Activated naive CD4-positive, alpha-beta T cell treated with Interleukin-2 at 50 U/mL for 16 hours (primary cell): ENCODE data around the gene PMEPA1.

Experiments used
- DNase-seq: peaks from one replicate; pipeline ENCODE4 v3.0.0-alpha.2; 2020

PMEPA1 gene

GRCh38 chr20:57736738-57737347 is 27.0 kb upstream of the PMEPA1 start:
- no peak for DNase-seq

GRCh38 chr20:57735831-57736737 is 26.3 kb upstream of the PMEPA1 start:
- DNase-seq: no peak

- DNase-seq: no peak
Observed at GRCh38 chr20:57734754-57735153, 24.9 kb upstream of the PMEPA1 start.

- DNase-seq: no peak
Observed at GRCh38 chr20:57732226-57732625, 22.4 kb upstream of the PMEPA1 start.

DNA sequence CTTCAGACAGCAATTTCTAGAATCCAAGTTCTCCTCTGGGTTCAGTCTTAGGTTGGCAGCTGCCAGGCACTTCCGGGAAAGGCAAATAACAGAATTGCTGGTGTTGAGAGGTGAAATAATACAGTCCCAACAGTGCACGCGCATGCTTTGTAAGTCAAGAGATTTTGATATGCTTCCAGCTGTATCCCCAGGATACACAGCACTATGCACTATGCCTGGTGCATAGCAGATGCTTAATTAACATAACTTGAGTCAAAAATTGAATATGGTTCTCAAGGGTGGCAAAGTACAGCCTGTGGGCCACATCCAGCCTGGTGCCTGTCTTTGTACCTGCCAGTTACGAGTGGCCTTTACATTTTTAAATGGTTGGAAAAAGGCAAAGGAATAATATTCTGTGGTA is 18.9 kb upstream of the PMEPA1 start:
- no peak for DNase-seq

DNA sequence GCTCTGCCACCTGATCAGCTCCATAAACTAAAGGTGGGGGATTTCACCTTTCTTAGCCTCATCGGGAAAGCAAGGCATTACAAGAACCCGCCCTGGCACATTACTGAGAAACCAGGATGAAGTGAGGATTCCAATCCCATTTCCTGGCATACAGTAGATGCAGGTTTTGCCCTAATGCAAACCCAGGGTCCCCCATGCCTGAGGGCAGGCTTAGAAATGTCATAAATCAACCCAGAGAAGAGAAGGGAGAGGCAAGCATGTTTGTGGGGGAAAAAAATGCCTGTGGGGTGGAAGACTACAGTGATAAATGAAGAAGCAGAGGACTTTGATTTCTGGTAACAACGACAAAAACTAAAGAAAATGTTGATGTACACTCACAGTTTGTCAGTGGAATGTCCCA is 18.0 kb upstream of the PMEPA1 start:
- DNase-seq: no peak

DNA sequence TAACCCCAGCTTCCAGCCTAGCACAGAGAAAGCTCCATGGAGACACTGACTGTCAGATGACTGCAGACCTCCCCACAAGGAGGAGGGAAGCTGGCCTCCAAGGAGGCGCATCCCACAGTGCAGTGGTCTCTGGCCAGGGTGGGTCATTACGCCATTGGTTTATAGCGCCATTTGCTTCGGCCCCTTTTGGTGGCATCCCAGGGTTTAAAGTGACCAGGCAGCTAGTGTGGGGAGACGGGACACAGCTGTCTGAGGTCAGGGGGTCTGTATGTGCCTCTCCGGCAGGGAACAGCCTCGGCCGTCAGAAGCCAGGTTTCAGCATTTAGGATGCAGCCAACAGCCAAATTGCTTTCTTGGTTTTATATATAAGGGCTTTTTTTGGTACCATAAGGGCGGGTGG is 15.8 kb upstream of the PMEPA1 start:
- DNase-seq: no peak

DNA sequence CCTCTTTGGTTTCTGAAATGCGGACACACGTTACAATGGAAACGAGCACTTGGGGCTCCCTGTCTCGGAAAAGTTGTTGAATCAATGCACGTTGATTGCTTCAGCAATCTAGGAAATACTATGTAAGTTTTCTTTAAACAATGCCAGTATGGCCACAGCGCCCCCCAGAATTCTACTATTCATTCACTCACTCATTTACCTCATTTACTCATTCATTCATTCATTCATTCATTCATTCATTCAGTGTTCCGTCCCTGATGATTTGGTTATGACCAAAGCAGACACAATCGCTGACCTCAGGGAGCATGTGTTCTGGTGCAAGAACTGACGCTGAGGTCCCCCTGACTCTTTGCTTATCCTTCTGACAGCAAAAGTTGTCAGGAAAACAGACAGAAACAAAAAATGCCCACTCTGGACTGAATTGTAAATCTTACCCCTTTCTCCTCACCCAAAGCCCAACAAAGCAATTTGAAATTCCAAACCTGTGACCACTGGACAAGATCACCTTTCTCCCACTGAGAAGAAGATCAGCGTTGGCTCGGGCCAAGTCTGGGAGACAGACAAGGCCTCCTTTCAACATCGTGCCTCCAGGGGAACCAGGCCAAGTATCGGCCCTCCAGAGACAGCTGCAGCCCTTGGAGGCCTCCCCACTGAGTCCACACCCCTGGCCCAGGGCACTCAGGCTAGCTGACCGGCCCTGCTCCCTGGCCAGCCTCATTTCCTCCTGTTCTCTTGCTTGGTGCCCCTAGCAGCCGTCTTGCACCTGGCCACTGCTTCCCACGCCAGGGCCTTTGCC is 15.0 kb upstream of the PMEPA1 start:
- no peak for DNase-seq

DNA sequence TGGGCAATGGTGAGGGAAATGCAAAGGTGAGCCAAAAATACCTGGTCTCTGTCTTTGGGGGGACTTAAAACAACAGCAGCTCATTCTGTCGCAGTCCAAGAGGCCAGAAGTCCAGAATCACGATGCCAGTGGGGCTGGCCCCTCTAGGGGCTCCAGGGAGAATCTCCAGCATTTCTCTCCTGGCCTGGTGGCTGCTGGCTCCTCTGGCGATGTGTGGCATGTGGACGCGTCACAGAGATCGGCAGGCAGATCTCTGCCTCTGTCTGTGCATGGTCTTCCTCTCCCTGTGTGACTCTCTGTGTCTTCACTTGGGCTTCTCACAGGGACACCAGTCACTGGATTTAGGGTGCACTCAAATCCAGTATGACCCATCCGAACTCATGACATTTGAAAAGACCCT is 14.0 kb upstream of the PMEPA1 start:
- no peak for DNase-seq

DNA sequence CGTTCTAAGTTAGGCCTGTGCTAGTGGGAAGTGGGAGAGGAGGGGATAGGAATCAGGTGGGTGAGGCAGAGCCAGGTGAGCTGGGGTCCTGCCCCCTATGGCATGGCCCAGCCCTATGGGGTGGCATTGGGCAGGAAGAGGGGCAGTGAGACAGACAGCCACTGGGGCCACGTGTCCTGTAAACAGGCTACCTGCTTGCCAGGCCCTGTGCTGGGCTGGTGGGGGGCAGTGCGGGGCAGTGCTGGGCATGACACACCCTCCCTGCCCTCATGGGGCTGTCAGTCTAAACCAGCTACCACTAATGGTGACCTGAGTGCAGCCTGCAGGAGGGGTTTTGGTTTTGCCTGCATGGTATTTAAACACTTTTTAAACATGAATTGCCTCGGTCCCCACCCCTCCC is 10.1 kb upstream of the PMEPA1 start:
- DNase-seq: no peak

DNA sequence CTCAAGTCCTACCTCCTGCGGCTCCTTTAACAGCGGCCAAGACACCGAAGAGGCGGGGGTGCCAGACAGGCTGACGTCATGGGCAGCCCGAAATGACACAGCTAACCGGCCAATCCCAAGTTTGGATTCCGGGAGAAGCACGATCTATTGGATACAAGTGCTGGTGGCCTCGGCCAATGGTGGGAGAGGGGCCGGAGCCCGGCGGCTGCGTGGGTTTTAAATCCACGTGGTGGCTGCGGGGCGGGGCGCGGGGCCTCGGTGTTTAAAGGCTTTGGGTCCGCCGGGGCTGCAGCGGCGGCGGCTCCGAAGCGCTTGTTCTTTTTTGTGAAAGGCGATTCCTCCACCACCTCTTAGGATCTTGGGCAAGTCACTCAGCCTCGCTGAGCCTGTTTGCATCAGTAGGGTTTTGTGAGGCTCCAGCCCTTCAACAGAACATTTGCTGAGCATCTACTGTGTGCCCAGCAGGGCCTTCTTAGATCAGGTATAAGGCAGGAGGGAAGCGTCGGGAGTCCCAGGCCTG is 8.7 kb upstream of the PMEPA1 start:
- DNase-seq: peak; percentile 93

GRCh38 chr20:57717797-57718196 is 8.0 kb upstream of the PMEPA1 start:
- DNase-seq: no peak

- DNase-seq: no peak
Observed at GRCh38 chr20:57716901-57717300, 7.1 kb upstream of the PMEPA1 start.

- no peak for DNase-seq
Observed at GRCh38 chr20:57716202-57716601, 6.4 kb upstream of the PMEPA1 start.

GRCh38 chr20:57715268-57715904 is 5.6 kb upstream of the PMEPA1 start:
- no peak for DNase-seq

DNA sequence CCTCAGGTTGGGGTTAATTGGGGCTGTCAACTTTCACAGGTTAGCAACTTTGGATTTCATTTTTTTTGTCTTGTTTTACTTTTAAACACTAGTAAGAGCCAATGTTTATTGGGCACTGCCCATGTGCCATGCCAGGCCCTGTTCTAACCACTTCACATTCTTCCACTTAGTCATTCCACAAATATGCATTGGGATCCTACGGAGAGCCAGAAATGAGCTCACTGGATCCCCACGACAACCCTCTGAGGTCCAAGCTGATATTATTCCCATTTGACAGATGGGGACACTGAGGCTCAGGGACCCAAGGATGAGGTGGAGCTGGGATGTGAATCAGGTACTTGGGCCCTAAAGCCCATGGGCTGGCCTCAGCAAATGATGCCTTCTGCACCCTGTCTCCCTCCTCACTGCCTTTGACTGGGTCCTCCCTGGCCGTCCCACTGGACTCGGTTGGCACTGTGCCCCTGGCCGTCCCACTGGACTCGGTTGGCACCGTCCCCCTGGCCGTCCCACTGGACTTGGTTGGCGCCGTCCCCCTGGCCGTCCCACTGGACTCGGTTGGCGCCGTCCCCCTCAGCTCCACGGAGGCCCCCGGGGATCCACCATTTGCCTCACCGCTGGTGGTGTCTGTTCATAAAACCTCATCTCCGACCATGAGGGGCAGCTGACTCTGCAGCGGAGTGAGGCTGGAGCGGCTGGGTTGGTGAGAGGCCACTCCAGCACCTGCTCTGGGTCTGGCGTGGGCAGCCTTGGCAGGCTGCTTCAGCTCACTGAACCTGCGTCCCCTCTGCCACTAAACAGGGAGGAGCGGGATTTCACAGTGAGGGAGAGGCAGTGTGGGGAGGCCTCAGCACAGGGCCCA is 4.8 kb upstream of the PMEPA1 start:
- no peak for DNase-seq

GRCh38 chr20:57713951-57714350 is 4.1 kb upstream of the PMEPA1 start:
- no peak for DNase-seq

DNA sequence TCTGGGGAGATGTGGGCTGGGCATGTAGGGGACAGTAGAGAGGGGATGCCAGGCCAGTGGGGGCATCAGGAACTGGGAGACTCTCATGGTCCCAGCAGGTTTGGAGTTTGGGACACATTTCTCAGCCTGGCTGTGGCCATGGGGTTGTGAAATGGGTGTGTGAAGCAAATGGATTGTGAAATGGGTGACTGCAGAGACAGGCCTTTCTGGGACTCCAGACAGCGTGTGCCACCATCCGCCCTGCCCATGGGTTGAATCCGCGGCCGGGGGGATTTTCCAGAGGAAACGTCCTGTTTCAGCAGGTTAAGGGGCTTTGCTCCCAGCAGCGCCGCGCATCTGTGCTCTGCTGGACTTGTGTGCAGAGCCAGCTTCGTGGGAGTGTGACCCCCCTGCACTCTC is 3.7 kb upstream of the PMEPA1 start:
- DNase-seq: no peak

GRCh38 chr20:57712851-57713504 is 3.2 kb upstream of the PMEPA1 start:
- DNase-seq: no peak

GRCh38 chr20:57712341-57712740 is 2.5 kb upstream of the PMEPA1 start:
- DNase-seq: no peak

DNA sequence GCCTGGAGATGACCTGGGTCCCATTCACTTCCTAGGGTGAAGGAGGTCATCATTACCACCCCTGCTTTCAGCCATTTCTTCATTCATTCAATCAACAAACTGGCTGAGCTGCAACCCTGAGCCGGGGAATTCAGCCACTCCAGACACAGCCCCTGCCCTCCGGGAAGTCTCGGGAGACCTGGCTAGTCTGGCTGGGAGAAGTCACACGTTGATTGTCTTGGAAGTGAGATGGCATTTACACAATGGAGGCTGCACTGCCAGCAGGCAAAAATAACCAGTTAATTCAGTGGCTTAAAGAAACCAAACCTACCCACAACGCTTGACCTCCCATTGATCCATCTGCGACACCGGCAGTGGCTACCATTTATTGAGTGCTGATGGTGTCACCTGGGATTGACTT is 2.0 kb upstream of the PMEPA1 start:
- no peak for DNase-seq
